Thymus (tissue), 11 donors: Measurements from ENCODE around the gene FSD1. TPM values are rescaled to one million over a fixed set of nuclear protein-coding genes. Genes with fewer than 3 reads are reported as not detected.
A peak's percentile ranks its signal among the peaks of the same experiment; 100 is the strongest.
"Not testable (repeated sequence)": the region's sequence is repeated elsewhere in the genome, so short reads cannot be mapped to it uniquely, and the experiment has no call there.

Source experiments
- DNase-seq, 9 donors: peaks; one replicate each; pipeline ENCODE4 v3.0.0-alpha.2; 2013; ENCODE audit warnings: low spot score in 9 of 9, low read depth in 6 of 9, missing footprints in 1 of 9
- H3K27ac ChIP-seq, 2 donors: one replicate each; pipeline ENCODE4 v1.5.1; 2013; ENCODE audit warnings: control low read depth in 1 of 2, low read depth in 1 of 2, low read length in 1 of 2, mild to moderate bottlenecking in 1 of 2, moderate library complexity in 1 of 2
- H3K27me3 ChIP-seq, 2 donors: one replicate each; pipeline ENCODE4 v1.5.1; 2013; ENCODE audit warnings: low read length in 1 of 2; ENCODE audit not compliant: control insufficient read depth in 2 of 2, insufficient read depth in 1 of 2
- H3K36me3 ChIP-seq, 2 donors: one replicate each; pipeline ENCODE4 v1.5.1; 2013; ENCODE audit warnings: low read length in 1 of 2, mild to moderate bottlenecking in 1 of 2, moderate library complexity in 1 of 2; ENCODE audit not compliant: control insufficient read depth in 2 of 2, insufficient read depth in 2 of 2
- H3K4me1 ChIP-seq, 2 donors: one replicate each; pipeline ENCODE4 v1.5.1; 2013; ENCODE audit warnings: low read length in 2 of 2; ENCODE audit not compliant: control insufficient read depth in 2 of 2, insufficient read depth in 2 of 2
- H3K4me3 ChIP-seq, 2 donors: one replicate each; pipeline ENCODE4 v1.5.1; 2013; ENCODE audit warnings: low read length in 2 of 2, control low read depth in 1 of 2, mild to moderate bottlenecking in 1 of 2
- H3K9me3 ChIP-seq, 2 donors: one replicate each; pipeline ENCODE4 v1.5.1; 2013; ENCODE audit warnings: low read length in 1 of 2, mild to moderate bottlenecking in 1 of 2; ENCODE audit not compliant: control insufficient read depth in 2 of 2, insufficient read depth in 1 of 2
- WGBS: extraction: QIAGEN DNeasy Blood & Tissue Kit; methylation state at CpG from one replicate; pipeline ENCODE4 v1.1.7; 2013; 5-methylcytosine and 5-hydroxymethylcytosine counted together
- polyA plus RNA-seq: library from polyadenylated mRNA; stranded (reverse); fragments of 200-250 nt; gene quantifications from one replicate; pipeline ENCODE4 v1.2.3, GENCODE V29; 2013
- total RNA-seq: library from RNA; stranded (reverse); fragments of 120-200 nt; gene quantifications from one replicate; pipeline ENCODE4 v1.2.4, GENCODE V29; 2013
- donor health status: healthy.

The FSD1 gene
- total and polyA plus RNA-seq, 2 donors = 4.3 to 19.2 TPM

DNA sequence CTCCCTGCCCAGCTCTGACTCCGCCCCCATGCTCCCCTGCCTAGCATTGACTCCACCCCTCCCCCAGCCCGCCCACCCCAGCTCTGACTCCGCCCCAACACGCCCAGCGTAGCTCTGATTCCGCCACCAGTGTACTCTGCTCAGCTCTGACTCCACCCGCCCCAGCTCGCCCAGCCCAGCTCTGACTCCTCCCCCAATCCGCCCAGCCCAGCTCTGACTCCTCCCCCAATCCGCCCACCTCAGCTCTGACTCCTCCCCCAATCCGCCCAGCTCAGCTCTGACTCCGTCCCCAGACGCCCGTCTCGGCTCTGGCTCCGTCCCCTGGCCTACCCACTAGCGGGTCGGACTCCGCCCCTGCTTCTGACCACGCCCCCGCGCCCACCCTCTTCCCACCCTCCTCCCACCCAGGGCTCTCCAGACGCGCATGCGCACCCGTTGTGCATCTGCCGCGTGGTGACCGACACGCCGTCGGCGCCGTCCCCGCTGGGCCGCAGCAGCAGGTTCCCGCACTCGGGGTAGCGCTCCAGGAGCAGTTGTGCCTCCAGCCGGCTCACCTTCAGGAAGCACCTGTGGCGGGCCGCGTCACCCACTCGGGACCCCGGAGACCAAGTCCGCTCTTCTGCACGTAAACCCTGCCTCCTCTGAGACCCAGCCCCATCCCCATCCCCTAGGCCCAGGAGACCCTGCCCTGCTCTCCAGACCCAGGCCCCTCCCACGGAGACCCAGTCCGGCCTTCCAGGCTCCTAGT, 24.0 kb downstream of the FSD1 start:
- H3K9me3 ChIP-seq = peaks cover 0 to 10% of the 10 kb centered on the region in 2 donors
- H3K4me3 ChIP-seq = peak overlapping the region; percentile 37 to 59
- H3K4me1 ChIP-seq = peaks cover 17 to 28% of the 10 kb centered on the region in 2 donors
- WGBS = under 1% methylated on average over 49 of the region's 49 CpGs
- peaks cover 8 to 23% of the 10 kb centered on the region in 2 donors for H3K27me3 ChIP-seq
- DNase-seq = peak; percentile 62 to 97 (median 86)
- H3K36me3 ChIP-seq = no peaks in the 10 kb centered on the region
- peak overlapping the region in 1 of 2 donors; percentile 50 for H3K27ac ChIP-seq

DNA sequence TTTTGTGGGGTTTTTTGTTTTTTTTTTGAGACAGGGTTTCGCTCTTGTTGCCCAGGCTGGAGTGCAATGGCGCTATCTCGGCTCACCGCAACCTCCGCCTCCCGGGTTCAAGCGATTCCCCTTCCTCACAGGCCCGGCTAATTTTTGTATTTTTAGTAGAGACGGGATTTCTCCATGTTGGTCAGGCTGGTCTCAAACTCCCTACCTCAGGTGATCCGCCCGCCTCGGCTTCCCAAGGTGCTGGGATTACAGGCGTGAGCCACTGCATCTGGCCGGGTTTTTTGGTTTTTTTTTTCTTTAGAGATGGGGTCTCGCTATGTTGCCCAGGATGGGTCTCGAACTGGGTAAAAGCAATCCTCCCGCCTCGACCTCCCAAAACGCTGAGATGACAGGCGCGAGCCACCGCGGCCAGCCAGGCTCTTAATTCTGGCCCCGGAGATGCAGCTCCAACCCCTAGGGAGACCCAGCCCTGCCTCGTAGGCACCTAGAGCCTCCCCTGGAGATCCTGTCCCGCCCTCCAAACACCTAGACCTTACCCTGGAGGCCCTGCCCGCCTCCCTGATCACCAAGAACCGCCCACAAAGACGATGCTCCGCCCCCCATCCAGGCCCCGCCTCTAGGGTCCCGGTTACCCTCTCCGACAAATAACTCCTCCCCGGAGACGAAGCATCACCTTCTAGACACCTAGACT, 24.7 kb downstream of the FSD1 start:
- H3K9me3 ChIP-seq = peaks cover 0 to 10% of the 10 kb centered on the region in 2 donors
- peaks cover 8 to 23% of the 10 kb centered on the region in 2 donors for H3K27me3 ChIP-seq
- peak overlapping the region; percentile 37 to 59 for H3K4me3 ChIP-seq
- peak overlapping the region in 1 of 2 donors; percentile 50 for H3K27ac ChIP-seq
- H3K36me3 ChIP-seq, DNase-seq: not testable (repeated sequence)
- H3K4me1 ChIP-seq = peaks cover 17 to 28% of the 10 kb centered on the region in 2 donors
- 54% methylated on average over 35 of the region's 35 CpGs for WGBS

DNA sequence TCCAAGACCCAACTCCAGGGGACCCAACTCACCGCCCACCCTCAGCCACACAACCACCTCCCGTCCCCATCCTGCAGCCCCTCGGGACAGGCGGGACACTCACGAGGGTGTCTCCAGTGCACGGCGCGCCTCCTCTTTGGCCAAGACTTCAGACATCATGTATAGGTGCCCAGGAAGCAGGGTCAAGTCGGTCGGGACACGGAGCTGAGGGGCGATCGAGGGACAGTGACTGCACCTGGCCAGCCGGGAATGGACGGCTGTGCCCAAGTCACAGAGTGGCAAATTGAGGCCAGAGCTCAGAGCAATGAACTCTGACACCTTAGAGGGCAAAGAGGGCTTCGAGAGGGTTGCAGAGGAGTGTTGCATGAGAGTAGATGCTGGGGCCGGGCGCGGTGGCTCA, 25.5 kb downstream of the FSD1 start:
- DNase-seq = no peak
- H3K4me1 ChIP-seq = peaks cover 17 to 28% of the 10 kb centered on the region in 2 donors
- H3K36me3 ChIP-seq = no peaks in the 10 kb centered on the region
- H3K9me3 ChIP-seq = peaks cover 0 to 10% of the 10 kb centered on the region in 2 donors
- no peak overlapping the region for H3K27ac ChIP-seq
- H3K27me3 ChIP-seq = peaks cover 8 to 23% of the 10 kb centered on the region in 2 donors
- 97% methylated on average over 19 of the region's 19 CpGs for WGBS
- no peak overlapping the region for H3K4me3 ChIP-seq

DNA sequence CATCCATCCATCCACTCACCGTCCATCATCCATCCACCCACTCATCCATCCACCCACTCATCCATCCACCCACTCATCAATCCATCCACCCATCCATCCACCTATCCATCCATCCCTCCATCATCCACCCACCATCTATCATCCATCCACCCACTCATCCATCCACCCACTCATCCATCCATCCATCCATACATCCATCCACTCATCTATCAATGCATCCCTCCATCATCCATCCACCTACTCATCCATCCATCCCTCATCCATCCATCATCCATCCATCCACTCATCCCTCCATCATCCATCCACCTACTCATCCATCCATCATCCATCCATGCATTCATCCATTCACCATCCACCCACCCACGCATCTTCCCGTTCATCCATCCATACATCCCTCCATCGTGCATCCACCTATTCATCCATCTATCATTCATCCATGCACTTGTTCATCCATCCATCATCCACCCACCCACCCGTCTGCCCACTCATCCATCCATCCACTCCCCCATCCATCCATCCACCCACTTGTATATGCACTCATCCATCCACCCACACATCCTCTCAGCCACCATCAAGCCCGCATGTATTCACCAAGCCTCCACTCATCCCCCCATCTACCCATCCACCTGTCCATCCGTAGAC, 30.7 kb downstream of the FSD1 start:
- WGBS = 97% methylated on average over 7 of the region's 7 CpGs
- no peaks in the 10 kb centered on the region for H3K9me3 ChIP-seq

DNA sequence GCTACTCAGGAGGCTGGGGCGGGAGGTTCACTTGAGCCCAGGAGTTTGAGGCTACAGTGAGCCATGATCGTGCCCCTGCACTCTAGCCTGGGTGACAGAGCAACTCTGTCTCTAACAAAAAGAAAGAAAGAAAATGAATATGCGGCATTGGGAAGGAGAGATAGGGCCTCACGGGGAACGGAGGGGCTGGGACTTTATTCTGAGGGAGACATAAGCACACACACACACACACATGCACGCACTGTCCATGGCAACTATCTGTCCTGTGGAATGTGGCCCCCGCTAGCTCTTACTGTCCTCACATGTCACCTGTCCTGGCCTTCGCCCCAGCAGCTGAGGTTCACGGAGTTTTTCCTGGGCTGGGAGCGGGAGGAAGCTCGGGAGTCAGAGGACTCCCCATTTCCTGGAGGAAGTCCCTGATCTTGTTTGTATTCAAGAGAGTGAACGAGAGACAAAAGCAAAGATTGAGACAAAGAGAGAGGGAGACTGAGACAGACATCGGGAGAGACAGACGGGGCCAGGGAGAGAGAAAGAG, 33.6 kb downstream of the FSD1 start:
- DNase-seq = peak in 1 of 9 donors; percentile 53
- Histone ChIP-seq H3K4me1 (peaks cover 5 to 22% of the 10 kb centered on the region in 2 donors), H3K36me3 (no peaks in the 10 kb centered on the region), H3K27ac (peak overlapping the region; percentile 66 to 78), H3K9me3 (no peaks in the 10 kb centered on the region), H3K27me3 (no peaks in the 10 kb centered on the region), H3K4me3 (peak overlapping the region; percentile 44 to 49)
- 17% methylated on average over 14 of the region's 14 CpGs for WGBS

More for the DNA sequence above, 30.7 kb downstream of the FSD1 start:
- no peak for DNase-seq
- Histone ChIP-seq H3K4me3 (no peak overlapping the region), H3K36me3 (no peaks in the 10 kb centered on the region), H3K27ac (no peak overlapping the region), H3K4me1 (peaks cover 5 to 12% of the 10 kb centered on the region in 2 donors), H3K27me3 (no peaks in the 10 kb centered on the region)

DNA sequence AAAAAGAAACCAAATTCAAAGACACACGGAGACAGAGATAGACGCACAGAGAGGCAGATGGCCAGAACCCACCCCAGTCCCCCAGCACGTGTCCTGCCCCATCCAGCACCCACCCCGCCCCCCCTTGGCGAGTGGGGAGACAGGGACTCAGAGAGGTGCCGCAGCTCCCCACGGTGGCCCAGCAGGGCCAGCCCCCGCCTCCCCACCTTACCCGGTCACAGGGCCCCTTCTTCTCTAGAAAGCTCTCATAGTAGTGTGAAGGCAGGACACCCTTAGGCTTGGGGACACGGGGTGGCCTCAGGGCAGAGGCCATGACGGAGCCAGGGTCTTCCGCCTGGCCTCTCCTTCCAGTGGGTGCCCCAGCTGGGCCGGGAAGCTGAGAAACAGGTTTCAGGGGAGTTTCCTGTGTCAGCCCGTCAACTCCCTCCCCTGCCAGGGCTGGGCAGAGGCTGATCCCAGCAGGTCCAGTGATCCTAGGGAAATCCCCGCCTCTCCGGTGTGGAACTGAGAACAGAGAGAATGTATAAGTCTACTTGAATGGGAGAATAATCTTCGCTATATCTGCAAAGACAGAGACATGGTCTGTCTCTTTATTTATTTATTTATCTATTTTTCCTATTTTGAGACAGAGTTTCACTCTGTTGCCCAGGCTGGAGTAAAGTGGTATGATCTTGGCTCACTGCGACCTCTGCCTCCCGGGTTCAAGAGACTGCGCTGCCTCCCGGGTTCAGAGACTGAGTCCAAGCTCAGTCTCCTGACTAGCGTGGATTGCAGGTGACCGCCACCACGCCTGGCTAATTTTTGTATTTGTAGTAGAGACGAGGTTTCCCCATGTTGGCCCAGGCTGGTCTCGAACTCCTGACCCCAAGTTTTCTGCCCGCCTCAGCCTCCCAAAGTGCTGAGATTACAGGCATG, 34.3 kb downstream of the FSD1 start, which contains the start of gene STAP2:
Gene STAP2, minus strand, starts transcription at position 387 of the 915 bp plus-strand sequence. Its CDS starts 74 bp downstream, at position 313.
- H3K4me1 ChIP-seq = peaks cover 5 to 25% of the 10 kb centered on the region in 2 donors
- 56% methylated on average over 27 of the region's 27 CpGs for WGBS
- H3K4me3 ChIP-seq = peak within 1 kb of the TSS; percentile 44 to 49
- DNase-seq = no peak
- H3K27me3 ChIP-seq = no peaks in the 10 kb centered on the region
- no peaks in the 10 kb centered on the region for H3K36me3 ChIP-seq
- H3K9me3 ChIP-seq = no peaks in the 10 kb centered on the region
- H3K27ac ChIP-seq = peak within 1 kb of the TSS; percentile 66 to 78

DNA sequence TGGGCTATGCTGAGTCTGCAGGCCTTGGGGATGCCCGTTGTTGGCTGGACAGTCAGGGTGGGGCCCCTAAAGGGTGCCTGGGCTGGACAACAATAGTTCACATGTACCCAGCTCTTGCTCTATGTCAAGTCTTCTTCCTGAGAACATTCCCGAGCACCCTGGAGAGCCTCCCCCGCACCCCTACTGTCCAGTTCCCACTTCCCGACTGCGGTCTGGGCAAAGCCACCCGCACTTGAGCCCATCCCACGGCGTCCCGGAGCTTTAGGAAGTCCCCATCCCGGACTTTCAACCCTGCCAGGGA, 37.9 kb downstream of the FSD1 start:
- peaks cover 12 to 32% of the 10 kb centered on the region in 2 donors for H3K4me1 ChIP-seq
- no peak for DNase-seq
- no peaks in the 10 kb centered on the region for H3K27me3 ChIP-seq
- peaks cover 0 to 6% of the 10 kb centered on the region in 2 donors for H3K36me3 ChIP-seq
- H3K27ac ChIP-seq = peak overlapping the region; percentile 85 to 86
- no peaks in the 10 kb centered on the region for H3K9me3 ChIP-seq
- H3K4me3 ChIP-seq = peak overlapping the region; percentile 68 to 78
- 10% methylated on average over 10 of the region's 10 CpGs for WGBS

DNA sequence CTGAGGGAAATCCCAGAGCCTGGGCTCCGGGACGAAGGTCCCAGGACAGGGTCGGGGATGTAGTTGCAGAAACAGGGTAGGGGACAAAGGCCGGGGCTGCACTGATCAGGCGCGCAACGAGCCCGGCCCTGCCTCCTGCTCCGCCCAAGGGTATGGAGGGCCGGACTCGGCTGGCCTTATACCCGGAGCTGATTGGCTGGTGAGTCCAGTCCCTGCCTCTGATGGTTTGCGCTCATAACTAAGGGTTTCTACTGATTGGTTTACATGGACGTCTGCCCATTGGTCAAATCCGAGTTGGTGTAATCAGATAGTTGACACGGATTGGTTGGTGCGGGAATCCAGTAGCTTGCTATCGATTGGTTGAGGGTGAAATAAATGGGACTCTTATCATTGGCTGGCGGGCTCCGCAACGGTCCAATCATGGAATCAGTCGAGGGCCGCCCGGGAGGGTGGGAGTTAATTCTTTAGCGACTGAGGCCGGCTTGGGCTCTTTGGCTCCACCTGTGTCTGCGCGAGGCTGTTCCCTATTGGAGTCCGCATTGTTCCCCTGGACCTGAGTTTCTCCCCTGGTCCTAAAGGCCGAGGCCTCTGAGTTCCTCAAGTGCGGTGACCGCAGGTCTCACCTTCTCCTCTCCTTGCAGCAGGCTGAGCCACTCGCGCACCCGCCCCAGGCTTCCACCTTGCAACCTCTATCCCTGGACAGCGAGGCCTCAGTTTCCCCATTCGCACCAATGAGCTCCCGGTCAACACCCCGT, 38.4 kb downstream of the FSD1 start:
- peaks cover 11 to 32% of the 10 kb centered on the region in 2 donors for H3K4me1 ChIP-seq
- H3K36me3 ChIP-seq = peaks cover 0 to 6% of the 10 kb centered on the region in 2 donors
- H3K4me3 ChIP-seq = peak overlapping the region; percentile 68 to 78
- DNase-seq = peak; percentile 88 to 99 (median 96)
- peak overlapping the region; percentile 86 to 95 for H3K27ac ChIP-seq
- WGBS = under 1% methylated on average over 39 of the region's 39 CpGs
- H3K27me3 ChIP-seq = no peaks in the 10 kb centered on the region
- no peaks in the 10 kb centered on the region for H3K9me3 ChIP-seq
